SJCRH30 (cell line): ENCODE data around the gene RPL22. TPM values are rescaled to one million over a fixed set of nuclear protein-coding genes. Genes with fewer than 3 reads are reported as not detected.

Experiments
- DNase-seq, 2 experiments: peaks; one replicate each; pipeline ENCODE4 v3.0.0-alpha.2; 2015 to 2020
- H3K27ac ChIP-seq: fragments of 250-450 bp; sonication (Bioruptor Pico); 2 replicates; pipeline ENCODE4 v1.5.1; 2020; ENCODE audit warnings: mild to moderate bottlenecking, moderate library complexity
- H3K27me3 ChIP-seq: fragments of 250-450 bp; sonication (Bioruptor Pico); 2 replicates; pipeline ENCODE4 v1.5.1; 2020; ENCODE audit warnings: mild to moderate bottlenecking, moderate library complexity
- H3K36me3 ChIP-seq: fragments of 250-450 bp; sonication (Bioruptor Pico); 2 replicates; pipeline ENCODE4 v1.5.1; 2020; ENCODE audit warnings: mild to moderate bottlenecking, moderate library complexity
- H3K4me1 ChIP-seq: fragments of 250-450 bp; sonication (Bioruptor Pico); 2 replicates; pipeline ENCODE4 v1.5.1; 2020; ENCODE audit warnings: mild to moderate bottlenecking, moderate library complexity
- H3K4me3 ChIP-seq: fragments of 250-450 bp; sonication (Bioruptor Pico); 2 replicates; pipeline ENCODE4 v1.5.1; 2020; ENCODE audit warnings: mild to moderate bottlenecking, moderate library complexity
- H3K9me3 ChIP-seq: fragments of 250-450 bp; sonication (Bioruptor Pico); replicated peaks from 2 replicates; pipeline ENCODE4 v1.5.1; 2020; ENCODE audit warnings: mild to moderate bottlenecking, moderate library complexity
- total RNA-seq: library from RNA; depleted of rRNA; stranded (reverse); fragments of >200 nt; shearing (Covaris generic); gene quantifications from 2 replicates; pipeline ENCODE4 v1.2.3, GENCODE V29; 2014

The RPL22 gene
- total RNA-seq, 1 experiment from 2014 or later: 680 TPM

- Histone ChIP-seq H3K9me3 (peaks cover 9% of the 10 kb centered on the region; the same call in 1 of the 2 replicates), H3K27me3 (peaks cover 44% of the 10 kb centered on the region), H3K4me3 (no peak overlapping the region), H3K4me1 (no peaks in the 10 kb centered on the region), H3K36me3 (no peaks in the 10 kb centered on the region), H3K27ac (no peak overlapping the region)
- no peak for DNase-seq
These were observed 49.1 kb downstream of the RPL22 start for GRCh38 chr1:6150006-6150938.

- Histone ChIP-seq H3K27me3 (peaks cover 50% of the 10 kb centered on the region), H3K9me3 (peaks cover 9% of the 10 kb centered on the region; the same call in 1 of the 2 replicates), H3K27ac (no peak overlapping the region), H3K4me3 (no peak overlapping the region), H3K4me1 (no peaks in the 10 kb centered on the region), H3K36me3 (no peaks in the 10 kb centered on the region)
- DNase-seq: no peak
These were observed 49.8 kb downstream of the RPL22 start for GRCh38 chr1:6149597-6149996.

- Histone ChIP-seq H3K4me3 (no peak overlapping the region), H3K4me1 (no peaks in the 10 kb centered on the region), H3K9me3 (peaks cover 9% of the 10 kb centered on the region; the same call in 1 of the 2 replicates), H3K27me3 (peaks cover 50% of the 10 kb centered on the region), H3K27ac (no peak overlapping the region), H3K36me3 (no peaks in the 10 kb centered on the region)
- DNase-seq: no peak
These were observed 50.7 kb downstream of the RPL22 start for GRCh38 chr1:6148497-6149241.

GRCh38 chr1:6145864-6146410 is 53.5 kb downstream of the RPL22 start:
- Histone ChIP-seq H3K27me3 (peaks cover 36% of the 10 kb centered on the region), H3K27ac (no peak overlapping the region), H3K4me3 (no peak overlapping the region), H3K9me3 (peaks cover 9% of the 10 kb centered on the region; the same call in 1 of the 2 replicates), H3K36me3 (no peaks in the 10 kb centered on the region), H3K4me1 (no peaks in the 10 kb centered on the region)
- DNase-seq: no peak

GRCh38 chr1:6145396-6145750 is 54.0 kb downstream of the RPL22 start:
- no peak overlapping the region for H3K27ac ChIP-seq
- H3K36me3 ChIP-seq: no peaks in the 10 kb centered on the region
- DNase-seq: no peak
- no peak overlapping the region for H3K4me3 ChIP-seq
- H3K9me3 ChIP-seq: peaks cover 9% of the 10 kb centered on the region; the same call in 1 of the 2 replicates
- H3K4me1 ChIP-seq: no peaks in the 10 kb centered on the region
- H3K27me3 ChIP-seq: peaks cover 38% of the 10 kb centered on the region

GRCh38 chr1:6144647-6145395 is 54.6 kb downstream of the RPL22 start:
- peaks cover 39% of the 10 kb centered on the region for H3K27me3 ChIP-seq
- no peak for DNase-seq

GRCh38 chr1:6144175-6144574 is 55.2 kb downstream of the RPL22 start:
- Histone ChIP-seq H3K27me3 (peaks cover 35% of the 10 kb centered on the region), H3K36me3 (no peaks in the 10 kb centered on the region), H3K4me1 (no peaks in the 10 kb centered on the region), H3K9me3 (no peaks in the 10 kb centered on the region), H3K4me3 (no peak overlapping the region), H3K27ac (no peak overlapping the region)
- DNase-seq: no peak

More at GRCh38 chr1:6144647-6145395, 54.6 kb downstream of the RPL22 start:
- Histone ChIP-seq H3K36me3 (no peaks in the 10 kb centered on the region), H3K9me3 (0 out of 2 replicates have a peak, but pooled peaks cover 5% of the 10 kb centered on the region), H3K27ac (no peak overlapping the region), H3K4me1 (no peaks in the 10 kb centered on the region), H3K4me3 (no peak overlapping the region)

- no peak overlapping the region for H3K4me3 ChIP-seq
- H3K27me3 ChIP-seq: peaks cover 43% of the 10 kb centered on the region
- no peaks in the 10 kb centered on the region for H3K36me3 ChIP-seq
- no peaks in the 10 kb centered on the region for H3K4me1 ChIP-seq
- H3K9me3 ChIP-seq: no peaks in the 10 kb centered on the region
- no peak for DNase-seq
- no peak overlapping the region for H3K27ac ChIP-seq
These were observed 56.0 kb downstream of the RPL22 start for GRCh38 chr1:6143395-6143794.

GRCh38 chr1:6142734-6143133 is 56.7 kb downstream of the RPL22 start:
- Histone ChIP-seq H3K27ac (no peak overlapping the region), H3K4me1 (no peaks in the 10 kb centered on the region), H3K9me3 (no peaks in the 10 kb centered on the region), H3K27me3 (peaks cover 47% of the 10 kb centered on the region), H3K4me3 (no peak overlapping the region), H3K36me3 (no peaks in the 10 kb centered on the region)
- no peak for DNase-seq

GRCh38 chr1:6142036-6142621 is 57.3 kb downstream of the RPL22 start:
- no peak overlapping the region for H3K27ac ChIP-seq
- no peaks in the 10 kb centered on the region for H3K4me1 ChIP-seq
- no peaks in the 10 kb centered on the region for H3K9me3 ChIP-seq
- H3K36me3 ChIP-seq: no peaks in the 10 kb centered on the region
- H3K4me3 ChIP-seq: no peak overlapping the region
- DNase-seq: no peak
- peaks cover 53% of the 10 kb centered on the region for H3K27me3 ChIP-seq

- no peaks in the 10 kb centered on the region for H3K36me3 ChIP-seq
- peak; percentile 51 to 65 for DNase-seq
- no peak overlapping the region for H3K27ac ChIP-seq
- H3K4me3 ChIP-seq: no peak overlapping the region
- no peaks in the 10 kb centered on the region for H3K4me1 ChIP-seq
- peaks cover 59% of the 10 kb centered on the region for H3K27me3 ChIP-seq
- no peaks in the 10 kb centered on the region for H3K9me3 ChIP-seq
These were observed 57.8 kb downstream of the RPL22 start for GRCh38 chr1:6141592-6141991.

GRCh38 chr1:6140413-6140812 is 59.0 kb downstream of the RPL22 start:
- DNase-seq: no peak
- no peak overlapping the region for H3K27ac ChIP-seq
- no peak overlapping the region for H3K4me3 ChIP-seq
- no peaks in the 10 kb centered on the region for H3K9me3 ChIP-seq
- H3K4me1 ChIP-seq: no peaks in the 10 kb centered on the region
- H3K27me3 ChIP-seq: peaks cover 63% of the 10 kb centered on the region
- H3K36me3 ChIP-seq: no peaks in the 10 kb centered on the region

GRCh38 chr1:6137758-6138157 is 61.6 kb downstream of the RPL22 start:
- Histone ChIP-seq H3K9me3 (no peaks in the 10 kb centered on the region), H3K27me3 (peaks cover 43% of the 10 kb centered on the region), H3K4me3 (no peak overlapping the region), H3K4me1 (no peaks in the 10 kb centered on the region), H3K27ac (no peak overlapping the region), H3K36me3 (no peaks in the 10 kb centered on the region)
- no peak for DNase-seq
